ENCODE data around the gene FHL1. TPM values are rescaled to one million over a fixed set of nuclear protein-coding genes. Genes with fewer than 3 reads are reported as not detected.

The FHL1 gene
- total RNA-seq, 1 experiment from 2014 or later, result 14.1 TPM

GRCh38 chrX:136250191-136251040, 103.1 kb downstream of the FHL1 start:
- no peak for DNase-seq (ENCODE audit: extremely low read depth, low read depth)

GRCh38 chrX:136251041-136251991, 104.0 kb downstream of the FHL1 start, which contains the start of gene MAP7D3:
Gene MAP7D3, minus strand, starts transcription at chrX:136251400. Its CDS starts 42 bp downstream, at chrX:136251358.
- DNase-seq (ENCODE audit: extremely low read depth, low read depth), result peak; percentile 57

- no peak for DNase-seq (ENCODE audit: extremely low read depth, low read depth)
Measured at GRCh38 chrX:136255541-136255940, 108.2 kb downstream of the FHL1 start.

- no peak for DNase-seq (ENCODE audit: extremely low read depth, low read depth)
Measured at GRCh38 chrX:136256026-136256425, 108.7 kb downstream of the FHL1 start.

GRCh38 chrX:136258951-136259350, 111.6 kb downstream of the FHL1 start:
- DNase-seq (ENCODE audit: extremely low read depth, low read depth), result no peak

- DNase-seq (ENCODE audit: extremely low read depth, low read depth), result no peak
Measured at GRCh38 chrX:136259543-136259942, 112.2 kb downstream of the FHL1 start.

GRCh38 chrX:136260776-136261175, 113.4 kb downstream of the FHL1 start:
- DNase-seq (ENCODE audit: extremely low read depth, low read depth), result no peak

Small RNA genes lying within 50 kb of the gene (small RNA-seq; reads per million reads assigned to genes)
- 0.02 to 0.06 reads per million in 2 experiments for gene RF01210

Other genes starting within 250 kb of the FHL1 start
- 39.1 and 39.2 TPM in 2 replicates for gene MMGT1, start 173.5 kb upstream of the FHL1 start, total RNA-seq (2014; rRNA removed; shearing (Covaris generic))
- gene SLC9A6, start 162.1 kb upstream of the FHL1 start, total RNA-seq (2014; rRNA removed; shearing (Covaris generic)), result 15.4 and 18.0 TPM in 2 replicates
- gene MAP7D3, start 103.9 kb downstream of the FHL1 start, total RNA-seq (2014; rRNA removed; shearing (Covaris generic)), result 23.1 and 27.3 TPM in 2 replicates
- not detected in 2 replicates for gene ADGRG4, start 153.4 kb downstream of the FHL1 start, total RNA-seq (2014; rRNA removed; shearing (Covaris generic))

Measured in NCI-H460 (cell line).